Activated naive CD4-positive, alpha-beta T cell treated with anti-CD3 and anti-CD28 coated beads for 36 hours (primary cell): Measurements from ENCODE around the gene IRGQ. TPM values are rescaled to one million over a fixed set of nuclear protein-coding genes. Genes with fewer than 3 reads are reported as not detected.

ENCODE experiments used
- CTCF ChIA-PET: fragments of 350-600 bp; sonication (Branson Sonifier 250); formaldehyde crosslinking; loops from one replicate; lab custom pipeline; 2021; ENCODE audit warnings: antibody characterized with exemption; lab: Charles Lee
- DNase-seq: peaks from one replicate; pipeline ENCODE4 v3.0.0-alpha.2; 2020
- H3K27ac Mint-ChIP-seq: one replicate; pipeline ENCODE4 v1.8.0; 2021; ENCODE audit warnings: mild to moderate bottlenecking, mixed read lengths
- H3K27me3 Mint-ChIP-seq: one replicate; pipeline ENCODE4 v1.8.0; 2021; ENCODE audit warnings: low read depth, mixed read lengths
- H3K36me3 Mint-ChIP-seq: one replicate; pipeline ENCODE4 v1.8.0; 2021; ENCODE audit warnings: low read depth, mixed read lengths
- H3K4me1 Mint-ChIP-seq: one replicate; pipeline ENCODE4 v1.8.0; 2021; ENCODE audit warnings: low read depth, mixed read lengths
- H3K4me3 Mint-ChIP-seq: one replicate; pipeline ENCODE4 v1.8.0; 2021; ENCODE audit warnings: mild to moderate bottlenecking, moderate library complexity, mixed read lengths
- H3K9me3 Mint-ChIP-seq: one replicate; pipeline ENCODE4 v1.8.0; 2021; ENCODE audit warnings: mixed read lengths
- intact Hi-C: fragments of 100-400 bp; cut with micrococcal nuclease; formaldehyde crosslinking; loops from one replicate; pipeline ENCODE4 v1.15.1; 2023
- total RNA-seq, 2 experiments: library from RNA; stranded (reverse); gene quantifications; one replicate each; pipeline ENCODE4 v1.2.3, GENCODE V29; 2021

Gene IRGQ
- total RNA-seq, 2 experiments from 2014 or later: 17.2 to 18.7 TPM

GRCh38 chr19:43634872-43635560, 39.1 kb upstream of the IRGQ start:
- H3K4me1 Mint-ChIP-seq: peaks cover 7% of the 10 kb centered on the region
- CTCF ChIA-PET: interaction anchor here (0.6 kb wide), 1 partner anchor 1798 kb away, joined by 3 read pairs; no protein-coding TSS in a partner anchor
- intact Hi-C loops: no loop called here
- no peak overlapping the region for H3K4me3 Mint-ChIP-seq
- no peak overlapping the region for H3K27ac Mint-ChIP-seq
- no peak for DNase-seq
- H3K9me3 Mint-ChIP-seq: no peaks in the 10 kb centered on the region
- H3K36me3 Mint-ChIP-seq: no peaks in the 10 kb centered on the region
- H3K27me3 Mint-ChIP-seq: peaks cover 16% of the 10 kb centered on the region

- Mint-ChIP-seq H3K4me3 (no peak overlapping the region), H3K9me3 (no peaks in the 10 kb centered on the region), H3K27ac (no peak overlapping the region), H3K4me1 (peaks cover 5% of the 10 kb centered on the region), H3K36me3 (no peaks in the 10 kb centered on the region), H3K27me3 (peaks cover 14% of the 10 kb centered on the region)
- intact Hi-C loops: no loop called here
- DNase-seq: no peak
- CTCF ChIA-PET: no interaction called here
Measured at GRCh38 chr19:43634506-43634871, 38.6 kb upstream of the IRGQ start.

DNA sequence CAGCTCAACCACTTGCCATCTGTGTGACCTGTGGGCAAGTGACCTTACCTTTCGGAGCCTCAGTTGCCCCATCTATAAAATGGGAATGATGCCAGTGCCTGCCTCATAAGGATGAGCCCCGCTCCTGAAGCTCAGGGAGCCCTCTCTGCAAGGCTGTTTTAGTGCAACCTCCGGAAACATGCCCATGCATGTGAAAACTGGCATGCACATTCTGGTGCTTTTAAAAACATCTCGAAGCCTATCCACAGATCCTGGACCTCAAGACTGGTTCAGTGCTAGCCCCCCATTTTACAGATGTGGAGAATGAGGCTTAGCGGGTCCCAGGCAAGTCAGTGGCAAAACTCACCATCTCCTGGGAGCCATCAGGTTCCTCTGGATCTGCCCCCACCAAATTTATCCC, 38.1 kb upstream of the IRGQ start:
- H3K27me3 Mint-ChIP-seq: peaks cover 12% of the 10 kb centered on the region
- H3K27ac Mint-ChIP-seq: no peak overlapping the region
- no peak overlapping the region for H3K4me3 Mint-ChIP-seq
- H3K4me1 Mint-ChIP-seq: peaks cover 4% of the 10 kb centered on the region
- H3K36me3 Mint-ChIP-seq: no peaks in the 10 kb centered on the region
- no peaks in the 10 kb centered on the region for H3K9me3 Mint-ChIP-seq
- CTCF ChIA-PET: interaction anchor here (0.6 kb wide), 1 partner anchor 129 kb away, joined by 4 read pairs; no protein-coding TSS in a partner anchor
- no peak for DNase-seq
- intact Hi-C loops: no loop called here

DNA sequence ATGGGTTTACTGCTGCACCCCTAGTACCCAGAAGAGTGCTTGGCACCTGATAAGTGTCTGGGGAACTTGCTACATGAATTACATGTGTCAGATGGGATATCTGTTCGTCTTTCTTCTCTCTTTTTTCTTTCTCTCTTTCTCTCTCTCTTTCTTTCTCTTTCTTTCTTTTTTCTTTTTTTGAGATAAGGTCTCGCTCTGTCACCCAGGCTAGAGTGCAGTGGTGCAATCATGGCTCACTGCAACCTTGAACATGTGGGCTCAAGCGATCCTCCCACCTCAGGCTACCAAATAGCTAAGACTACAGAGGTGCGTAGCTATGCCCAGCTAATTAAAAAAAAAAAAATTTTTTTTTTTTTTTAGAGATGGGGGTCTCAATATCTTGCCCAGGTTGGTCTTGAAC, 37.6 kb upstream of the IRGQ start:
- CTCF ChIA-PET: interaction anchor here (0.6 kb wide), 1 partner anchor 130 kb away, joined by 4 read pairs; no protein-coding TSS in a partner anchor
- H3K27ac Mint-ChIP-seq: no peak overlapping the region
- no peaks in the 10 kb centered on the region for H3K9me3 Mint-ChIP-seq
- intact Hi-C loops: no loop called here
- no peak for DNase-seq
- no peaks in the 10 kb centered on the region for H3K4me1 Mint-ChIP-seq
- no peak overlapping the region for H3K4me3 Mint-ChIP-seq
- H3K27me3 Mint-ChIP-seq: peaks cover 6% of the 10 kb centered on the region
- no peaks in the 10 kb centered on the region for H3K36me3 Mint-ChIP-seq

GRCh38 chr19:43631491-43631890, 35.6 kb upstream of the IRGQ start:
- DNase-seq: no peak
- Mint-ChIP-seq H3K9me3 (no peaks in the 10 kb centered on the region), H3K27ac (no peak overlapping the region), H3K4me1 (peaks cover 4% of the 10 kb centered on the region), H3K36me3 (no peaks in the 10 kb centered on the region), H3K27me3 (peaks cover 14% of the 10 kb centered on the region), H3K4me3 (no peak overlapping the region)
- CTCF ChIA-PET: no interaction called here
- intact Hi-C loops: no loop called here

DNA sequence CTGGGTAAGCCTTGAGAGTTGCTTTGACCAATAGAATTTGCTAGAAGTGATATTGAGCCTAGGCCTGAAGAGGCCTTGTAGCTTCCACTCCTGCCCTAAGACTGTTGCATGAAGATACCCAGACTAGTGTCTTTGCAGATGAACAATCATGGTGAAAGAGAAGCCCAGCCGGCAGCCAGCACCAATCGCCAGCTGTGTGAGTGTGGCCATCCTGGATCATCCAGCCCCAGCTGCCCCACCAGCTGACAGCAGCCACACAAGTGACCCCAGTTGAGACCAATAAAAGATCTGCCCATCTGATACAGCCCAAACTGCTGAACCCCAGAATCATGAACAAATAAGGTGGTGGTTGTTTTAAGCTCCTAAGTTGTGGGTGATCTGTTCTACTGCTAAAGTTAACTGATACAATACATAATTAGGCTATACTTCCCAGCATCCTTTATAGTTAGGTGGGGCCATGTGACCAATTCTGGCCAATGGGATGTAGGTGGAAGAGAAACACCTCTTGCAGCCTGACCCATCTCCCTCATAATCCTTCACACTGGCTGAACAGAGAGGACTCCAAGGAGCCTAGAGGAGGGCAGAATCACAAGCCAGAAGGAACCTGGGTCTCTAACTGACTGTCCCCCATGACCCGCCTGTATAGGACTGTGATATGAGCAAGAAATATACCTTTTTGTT, 32.9 kb upstream of the IRGQ start:
- no peaks in the 10 kb centered on the region for H3K9me3 Mint-ChIP-seq
- H3K27ac Mint-ChIP-seq: no peak overlapping the region
- H3K4me3 Mint-ChIP-seq: no peak overlapping the region
- DNase-seq: no peak
- intact Hi-C loops: loop anchor here (10.0 kb wide), 1 partner anchor 184 kb away; no protein-coding TSS in a partner anchor
- peaks cover 17% of the 10 kb centered on the region for H3K27me3 Mint-ChIP-seq
- H3K4me1 Mint-ChIP-seq: peaks cover 18% of the 10 kb centered on the region
- H3K36me3 Mint-ChIP-seq: no peaks in the 10 kb centered on the region
- CTCF ChIA-PET: interaction anchor here (1.5 kb wide), 1 partner anchor 40 kb away, joined by 3 read pairs; no protein-coding TSS in a partner anchor

DNA sequence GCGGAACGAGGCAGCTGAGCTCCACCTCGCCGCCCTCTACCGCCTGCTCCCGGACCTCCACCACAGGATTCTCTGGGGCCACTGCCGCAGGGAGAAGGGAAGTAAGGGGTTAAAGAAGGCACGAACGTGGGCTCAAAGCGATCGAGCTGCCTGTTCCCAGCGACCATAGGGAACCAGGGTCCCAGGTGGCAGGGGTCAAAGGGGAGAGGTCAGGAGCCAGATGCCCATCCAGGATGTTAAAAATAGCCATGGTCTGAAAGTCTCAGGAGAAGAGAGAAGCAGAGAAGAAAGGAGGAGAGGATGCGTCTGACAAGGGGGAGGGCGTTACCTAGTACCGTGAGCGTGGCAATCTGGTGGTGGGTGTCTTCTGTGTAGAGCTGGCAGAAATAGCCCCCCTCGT, 30.9 kb upstream of the IRGQ start:
- Mint-ChIP-seq H3K36me3 (no peaks in the 10 kb centered on the region), H3K27me3 (peaks cover 17% of the 10 kb centered on the region), H3K27ac (no peak overlapping the region), H3K4me1 (peaks cover 18% of the 10 kb centered on the region), H3K4me3 (no peak overlapping the region), H3K9me3 (no peaks in the 10 kb centered on the region)
- CTCF ChIA-PET: interaction anchor here (1.6 kb wide), 1 partner anchor 180 kb away, joined by 5 read pairs; no protein-coding TSS in a partner anchor
- intact Hi-C loops: loop anchor here (10.0 kb wide), 1 partner anchor 182 kb away; no protein-coding TSS in a partner anchor
- DNase-seq: no peak

DNA sequence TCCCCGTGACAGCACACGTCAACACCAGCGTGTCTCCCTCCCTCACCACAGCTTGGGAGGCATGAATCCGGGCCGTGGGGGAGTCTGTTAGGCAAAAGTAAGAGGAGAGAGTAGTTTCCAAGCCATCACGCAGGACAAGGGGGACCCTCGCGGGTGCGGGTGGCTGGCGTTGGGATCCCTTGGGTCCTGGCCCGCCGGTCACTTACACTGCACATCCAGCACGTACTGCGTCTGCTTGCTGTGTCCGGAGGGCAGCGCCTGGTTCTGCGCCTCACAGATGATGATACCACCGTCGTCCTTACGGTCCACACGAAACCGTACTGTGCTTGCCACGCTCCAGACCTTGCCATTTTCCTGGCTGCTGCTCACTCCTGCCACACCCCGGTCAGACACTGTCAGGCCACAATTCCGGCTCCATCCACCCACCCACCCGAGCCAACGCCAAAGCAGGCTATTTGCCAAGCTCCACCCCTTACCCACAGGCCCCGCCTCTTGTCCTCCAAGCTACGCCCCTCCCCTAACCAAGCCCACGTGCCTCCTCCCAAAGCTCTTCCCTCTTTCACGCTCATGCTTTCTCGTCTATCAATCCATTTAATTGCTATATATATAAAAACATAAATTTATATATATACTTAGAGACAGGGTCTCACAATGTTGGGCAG, 30.1 kb upstream of the IRGQ start:
- peak; percentile 54 for DNase-seq
- peaks cover 17% of the 10 kb centered on the region for H3K27me3 Mint-ChIP-seq
- no peaks in the 10 kb centered on the region for H3K36me3 Mint-ChIP-seq
- intact Hi-C loops: loop anchor here (10.0 kb wide), 1 partner anchor 181 kb away; no protein-coding TSS in a partner anchor
- no peaks in the 10 kb centered on the region for H3K9me3 Mint-ChIP-seq
- peak overlapping the region; percentile 21 for H3K4me3 Mint-ChIP-seq
- CTCF ChIA-PET: interaction anchor here (0.6 to 1.1 kb wide), 3 partner anchors 26 to 1979 kb away, joined by 3 to 7 read pairs (median 3); no protein-coding TSS in a partner anchor
- peaks cover 18% of the 10 kb centered on the region for H3K4me1 Mint-ChIP-seq
- H3K27ac Mint-ChIP-seq: no peak overlapping the region

GRCh38 chr19:43624933-43625332, 29.0 kb upstream of the IRGQ start:
- Mint-ChIP-seq H3K27ac (no peak overlapping the region), H3K4me3 (no peak overlapping the region), H3K36me3 (no peaks in the 10 kb centered on the region), H3K4me1 (peaks cover 27% of the 10 kb centered on the region), H3K27me3 (peaks cover 17% of the 10 kb centered on the region), H3K9me3 (no peaks in the 10 kb centered on the region)
- peak; percentile 96 for DNase-seq
- CTCF ChIA-PET: interaction anchor here (0.6 kb wide), 1 partner anchor 36 kb away, joined by 3 read pairs; no protein-coding TSS in a partner anchor
- intact Hi-C loops: loop anchor here (10.0 kb wide), 1 partner anchor 180 kb away; no protein-coding TSS in a partner anchor

GRCh38 chr19:43623889-43624670, 28.1 kb upstream of the IRGQ start:
- H3K9me3 Mint-ChIP-seq: no peaks in the 10 kb centered on the region
- peaks cover 28% of the 10 kb centered on the region for H3K4me1 Mint-ChIP-seq
- intact Hi-C loops: loop anchor here (10.0 kb wide), 1 partner anchor 179 kb away; no protein-coding TSS in a partner anchor
- H3K27me3 Mint-ChIP-seq: peaks cover 17% of the 10 kb centered on the region
- no peak for DNase-seq
- H3K27ac Mint-ChIP-seq: no peak overlapping the region
- no peaks in the 10 kb centered on the region for H3K36me3 Mint-ChIP-seq
- no peak overlapping the region for H3K4me3 Mint-ChIP-seq
- CTCF ChIA-PET: interaction anchor here (1.1 kb wide), 1 partner anchor 121 kb away, joined by 3 read pairs; no protein-coding TSS in a partner anchor

GRCh38 chr19:43622956-43623355, 27.0 kb upstream of the IRGQ start:
- intact Hi-C loops: loop anchor here (10.0 kb wide), 1 partner anchor 178 kb away; no protein-coding TSS in a partner anchor
- H3K27me3 Mint-ChIP-seq: peaks cover 16% of the 10 kb centered on the region
- no peak for DNase-seq
- H3K4me3 Mint-ChIP-seq: no peak overlapping the region
- no peak overlapping the region for H3K27ac Mint-ChIP-seq
- CTCF ChIA-PET: interaction anchor here (1.1 kb wide), 1 partner anchor 122 kb away, joined by 3 read pairs; no protein-coding TSS in a partner anchor
- H3K4me1 Mint-ChIP-seq: peaks cover 30% of the 10 kb centered on the region
- no peaks in the 10 kb centered on the region for H3K36me3 Mint-ChIP-seq
- H3K9me3 Mint-ChIP-seq: no peaks in the 10 kb centered on the region
